ENCODE results near the gene ADGRB3.

- TF ChIP-seq EZH2 (IDR thresholded peaks at IDR 0.05; ENCODE audit: insufficient read depth, poor library complexity, severe bottlenecking) = no peak
- no peak for TF ChIP-seq EZH2phosphoT487 (IDR thresholded peaks at IDR 0.05; ENCODE audit: insufficient read depth, low read depth)
Measured at GRCh38 chr6:69179681-69180080, 544.6 kb downstream of the ADGRB3 start.
